A549 (cell line): Measurements from ENCODE around the gene ANKRD13D. TPM values are rescaled to one million over a fixed set of nuclear protein-coding genes. Genes with fewer than 3 reads are reported as not detected.

Experiments
- ATAC-seq, 2 experiments: fragments of 200-7000 bp in 1 of 2; fragments of >200 bp in 1 of 2; cut with Nextera tagmentation in 1 of 2; cut with Tn5 transposase in 1 of 2; 3 replicates each; pipeline versions ENCODE4 v1.8.0 to v1.9.1; 2018 to 2020; ENCODE audit warnings: mild to moderate bottlenecking in 1 of 2, moderate library complexity in 1 of 2
- CTCF ChIA-PET: fragments of 300-600 bp; sonication (Branson Sonifier 250); formaldehyde crosslinking; extraction: SDS; loops from one replicate; lab custom pipeline; 2021; ENCODE audit warnings: antibody characterized with exemption, inconsistent platforms; lab: Yijun Ruan, JAX
- POLR2A ChIA-PET: fragments of 350-600 bp; formaldehyde crosslinking; extraction: SDS; loops from one replicate; lab custom pipeline; 2021; ENCODE audit warnings: antibody characterized with exemption, inconsistent platforms; lab: Yijun Ruan, JAX
- DNase-seq, 2 experiments: peaks; one replicate each; pipeline versions ENCODE4 v3.0.0 to v3.0.0-alpha.2; 2011 to 2016; ENCODE audit warnings: low read depth in 1 of 2, low spot score in 1 of 2
- FAIRE-seq: peaks from 2 replicates; lab custom pipeline; 2011; peaks lifted over from hg19 to GRCh38; lab: Jason Lieb, UNC
- H3K27ac ChIP-seq, 2 experiments: fragments of >200 bp; sonication (Bioruptor Twin); formaldehyde crosslinking; 3 replicates each; pipeline ENCODE4 v1.5.1; 2016 to 2017
- H3K4me1 ChIP-seq: fragments of >200 bp; sonication (Bioruptor Twin); formaldehyde crosslinking; 3 replicates; pipeline ENCODE4 v1.6.1; 2016
- H3K4me2 ChIP-seq: fragments of >200 bp; sonication (Bioruptor Twin); formaldehyde crosslinking; 3 replicates; pipeline ENCODE4 v1.6.1; 2016
- H3K4me3 ChIP-seq: fragments of >200 bp; sonication (Bioruptor Twin); formaldehyde crosslinking; 3 replicates; pipeline ENCODE4 v1.5.1; 2016
- H3K9me3 ChIP-seq: fragments of >200 bp; sonication (Bioruptor Twin); formaldehyde crosslinking; 3 replicates; pipeline ENCODE4 v1.6.1; 2016
- CTCF ChIP-seq: fragments of >200 bp; sonication (Bioruptor Twin); formaldehyde crosslinking; IDR thresholded peaks from 3 replicates; pipeline ENCODE4 v1.5.1; 2016
- EHMT2 ChIP-seq: fragments of 200-600 bp; sonication (generic); IDR thresholded peaks from 2 replicates; pipeline ENCODE4 v1.6.1; 2016; ENCODE audit warnings: antibody characterized with exemption, low read depth, mild to moderate bottlenecking, moderate library complexity
- EP300 ChIP-seq, 2 experiments: fragments of >200 bp; sonication (Bioruptor Twin); formaldehyde crosslinking; IDR thresholded peaks; 2 replicates in 1 of 2; 3 replicates in 1 of 2; pipeline ENCODE4 v1.6.1; 2016 to 2017
- ESRRA ChIP-seq: fragments of 150-350 bp; IDR thresholded peaks from 2 replicates; pipeline ENCODE4 v1.6.1; 2014; ENCODE audit warnings: mild to moderate bottlenecking, low read length, borderline replicate concordance
- FOSB ChIP-seq: fragments of 250-450 bp; sonication (Bioruptor Pico); IDR thresholded peaks from 2 replicates; pipeline ENCODE4 v1.5.0; 2020; ENCODE audit warnings: mild to moderate bottlenecking, moderate library complexity
- HOXA7 ChIP-seq: fragments of 250-450 bp; sonication (Bioruptor Pico); IDR thresholded peaks from 2 replicates; pipeline ENCODE4 v1.5.0; 2020; ENCODE audit warnings: mild to moderate bottlenecking, moderate library complexity
- JUN ChIP-seq, 2 experiments: fragments of >200 bp; sonication (Bioruptor Twin); formaldehyde crosslinking; IDR thresholded peaks; 2 replicates in 1 of 2; 3 replicates in 1 of 2; pipeline ENCODE4 v1.6.1; 2016 to 2017
- MAFK ChIP-seq: fragments of 450-650 bp; IDR thresholded peaks from 2 replicates; pipeline ENCODE4 v1.6.1; 2014; ENCODE audit not compliant: partially characterized antibody
- MAX ChIP-seq: IDR thresholded peaks from 2 replicates; pipeline ENCODE4 v1.6.1; 2012
- MYC ChIP-seq: IDR thresholded peaks from 2 replicates; pipeline ENCODE4 v1.6.1; 2012; ENCODE audit warnings: mild to moderate bottlenecking, inconsistent platforms, low read length, improper control_type of control experiment, borderline replicate concordance
- NFE2L2 ChIP-seq: fragments of 150-350 bp; conservative IDR thresholded peaks from 2 replicates; pipeline ENCODE4 v1.6.1; 2014; ENCODE audit warnings: low read length
- NPAS2 ChIP-seq: fragments of 250-450 bp; sonication (Bioruptor Pico); IDR thresholded peaks from 2 replicates; pipeline ENCODE4 v1.8.0; 2022; ENCODE audit warnings: mild to moderate bottlenecking, moderate library complexity, borderline replicate concordance
- NR3C1 ChIP-seq: fragments of >200 bp; sonication (Bioruptor Twin); formaldehyde crosslinking; IDR thresholded peaks from 3 replicates; pipeline ENCODE4 v1.6.1; 2017
- PHF8 ChIP-seq: fragments of 200-600 bp; sonication (generic); IDR thresholded peaks from 2 replicates; pipeline ENCODE4 v1.6.1; 2016; ENCODE audit warnings: low read depth, mild to moderate bottlenecking, antibody characterized with exemption, moderate library complexity, borderline replicate concordance
- RCOR1 ChIP-seq: fragments of 150-350 bp; IDR thresholded peaks from 2 replicates; pipeline ENCODE4 v1.6.1; 2014; ENCODE audit warnings: antibody characterized with exemption, low read length, low read depth
- RFX5 ChIP-seq: fragments of 450-650 bp; IDR thresholded peaks from 2 replicates; pipeline ENCODE4 v1.7.1; 2014; ENCODE audit warnings: antibody characterized with exemption, mild to moderate bottlenecking, moderate library complexity
- RNF2 ChIP-seq: fragments of 200-600 bp; sonication (generic); IDR thresholded peaks from 2 replicates; pipeline ENCODE4 v1.6.1; 2016; ENCODE audit warnings: low read depth, mild to moderate bottlenecking, antibody characterized with exemption, moderate library complexity, borderline replicate concordance
- SREBF2 ChIP-seq: fragments of 450-650 bp; IDR thresholded peaks from 2 replicates; pipeline ENCODE4 v1.6.1; 2014; ENCODE audit warnings: mild to moderate bottlenecking, moderate library complexity
- TFCP2L1 ChIP-seq: fragments of 250-450 bp; sonication (Bioruptor Pico); IDR thresholded peaks from 2 replicates; pipeline ENCODE4 v1.5.0; 2021; ENCODE audit warnings: mild to moderate bottlenecking
- USF2 ChIP-seq: fragments of 450-650 bp; IDR thresholded peaks from 2 replicates; pipeline ENCODE4 v1.6.1; 2014; ENCODE audit warnings: antibody characterized with exemption
- ZC3H11A ChIP-seq: fragments of 450-650 bp; IDR thresholded peaks from 2 replicates; pipeline ENCODE4 v1.6.1; 2014; ENCODE audit warnings: antibody characterized with exemption, mild to moderate bottlenecking
- ZSCAN20 ChIP-seq: fragments of 250-450 bp; sonication (Bioruptor Pico); IDR thresholded peaks from 2 replicates; pipeline ENCODE4 v1.8.0; 2022; ENCODE audit warnings: mild to moderate bottlenecking, moderate library complexity
- WGBS: methylation state at CpG from one replicate; pipeline ENCODE4 v1.1.6; 2017; ENCODE audit errors: missing lambda C conversion rate; 5-methylcytosine and 5-hydroxymethylcytosine counted together
- polyA plus RNA-seq, 4 experiments: library from polyadenylated mRNA; depleted of rRNA in 3 of 4; stranded (reverse); fragments of >200 nt; fragmentation: RNase III in 1 of 4; extraction: RNeasy Plus Mini Kit Qiagen cat#74134 plus additional on column Dnase treatment in 1 of 4; gene quantifications; 2 replicates in 3 of 4; 3 replicates in 1 of 4; pipeline ENCODE4 v1.2.3, GENCODE V29; 2011 to 2017
- TF ChIP-seq, protein P1 (sequence below): fragments of >200 bp; sonication (Bioruptor Twin); formaldehyde crosslinking; IDR thresholded peaks from 3 replicates; pipeline ENCODE4 v1.6.1; 2016
- TF ChIP-seq, protein P2 (sequence below): IDR thresholded peaks from 2 replicates; pipeline ENCODE4 v1.6.1; 2012

Gene ANKRD13D
- polyA plus RNA-seq, 2 of the 4 experiments (the other 2 are of a cell fraction): 17.0 to 24.2 TPM

- TF ChIP-seq USF2: no peak
- no peak for TF ChIP-seq HOXA7
- TF ChIP-seq CTCF: no peak
Measured at GRCh38 chr11:67349036-67349435, 59.9 kb downstream of the ANKRD13D start (continued).

- Histone ChIP-seq H3K4me1 (peaks cover 83% of the 10 kb centered on the region), H3K9me3 (no peaks in the 10 kb centered on the region), H3K4me3 (no peak overlapping the region), H3K27ac (peak overlapping the region in 1 of 2 experiments; percentile 67; a peak in 3 of 6 replicates), H3K4me2 (peak overlapping the region; percentile 8; the same call in 1 of the 3 replicates)
- FAIRE-seq: no peak
- ChIA-PET POLR2A (interaction anchor here (0.8 to 1.6 kb wide), 3 partner anchors 25 to 79 kb away, joined by 3 to 10 read pairs (median 3); partner anchors contain the start of genes CLCF1, RAD9A and RPS6KB2), CTCF (interaction anchor here (0.5 to 20.0 kb wide), 8 partner anchors 10 to 307 kb away, joined by 3 to 1913 read pairs (median 4); partner anchors contain the start of genes CLCF1, PPP1CA, RAD9A and TBC1D10C)
- peak in 1 of 2 experiments; percentile 26; a peak in 2 of 5 replicates for TF ChIP-seq JUN (IDR thresholded peaks at IDR 0.05)
- TF ChIP-seq SREBF2: no peak
- TF ChIP-seq, protein P1, sequence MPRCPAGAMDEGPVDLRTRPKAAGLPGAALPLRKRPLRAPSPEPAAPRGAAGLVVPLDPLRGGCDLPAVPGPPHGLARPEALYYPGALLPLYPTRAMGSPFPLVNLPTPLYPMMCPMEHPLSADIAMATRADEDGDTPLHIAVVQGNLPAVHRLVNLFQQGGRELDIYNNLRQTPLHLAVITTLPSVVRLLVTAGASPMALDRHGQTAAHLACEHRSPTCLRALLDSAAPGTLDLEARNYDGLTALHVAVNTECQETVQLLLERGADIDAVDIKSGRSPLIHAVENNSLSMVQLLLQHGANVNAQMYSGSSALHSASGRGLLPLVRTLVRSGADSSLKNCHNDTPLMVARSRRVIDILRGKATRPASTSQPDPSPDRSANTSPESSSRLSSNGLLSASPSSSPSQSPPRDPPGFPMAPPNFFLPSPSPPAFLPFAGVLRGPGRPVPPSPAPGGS: no peak
- TF ChIP-seq ZSCAN20 (CRISPR knock-in tag): no peak
- DNase-seq: no peak
- WGBS: 96% methylated on average over 2 of the region's 2 CpGs
- ATAC-seq: no peak
Measured at GRCh38 chr11:67349457-67349856, 60.4 kb downstream of the ANKRD13D start.

GRCh38 chr11:67349928-67350465 is 60.9 kb downstream of the ANKRD13D start:
- Histone ChIP-seq H3K9me3 (no peaks in the 10 kb centered on the region), H3K4me2 (peak overlapping the region; percentile 9; the same call in 1 of the 3 replicates), H3K4me3 (no peak overlapping the region), H3K27ac (peak overlapping the region in 1 of 2 experiments; percentile 67; a peak in 3 of 6 replicates), H3K4me1 (peaks cover 84% of the 10 kb centered on the region)
- ChIA-PET POLR2A (interaction anchor here (1.1 to 8.3 kb wide), 3 partner anchors 11 to 24 kb away, joined by 8 to 172 read pairs (median 10); partner anchors contain the start of gene CLCF1), CTCF (interaction anchor here (1.8 to 20.0 kb wide), 11 partner anchors 12 to 139 kb away, joined by 3 to 1913 read pairs (median 7); partner anchors contain the start of genes CLCF1, PPP1CA, PTPRCAP and RAD9A)
- TF ChIP-seq JUN (IDR thresholded peaks at IDR 0.05) (0 out of 5 replicates have a peak, but pooled peaks of 1 of the 2 experiments have one; percentile 41), NFE2L2 (no peak)
- DNase-seq (no peak), ATAC-seq (no peak), FAIRE-seq (no peak)
- WGBS: 90% methylated on average over 4 of the region's 4 CpGs

DNA sequence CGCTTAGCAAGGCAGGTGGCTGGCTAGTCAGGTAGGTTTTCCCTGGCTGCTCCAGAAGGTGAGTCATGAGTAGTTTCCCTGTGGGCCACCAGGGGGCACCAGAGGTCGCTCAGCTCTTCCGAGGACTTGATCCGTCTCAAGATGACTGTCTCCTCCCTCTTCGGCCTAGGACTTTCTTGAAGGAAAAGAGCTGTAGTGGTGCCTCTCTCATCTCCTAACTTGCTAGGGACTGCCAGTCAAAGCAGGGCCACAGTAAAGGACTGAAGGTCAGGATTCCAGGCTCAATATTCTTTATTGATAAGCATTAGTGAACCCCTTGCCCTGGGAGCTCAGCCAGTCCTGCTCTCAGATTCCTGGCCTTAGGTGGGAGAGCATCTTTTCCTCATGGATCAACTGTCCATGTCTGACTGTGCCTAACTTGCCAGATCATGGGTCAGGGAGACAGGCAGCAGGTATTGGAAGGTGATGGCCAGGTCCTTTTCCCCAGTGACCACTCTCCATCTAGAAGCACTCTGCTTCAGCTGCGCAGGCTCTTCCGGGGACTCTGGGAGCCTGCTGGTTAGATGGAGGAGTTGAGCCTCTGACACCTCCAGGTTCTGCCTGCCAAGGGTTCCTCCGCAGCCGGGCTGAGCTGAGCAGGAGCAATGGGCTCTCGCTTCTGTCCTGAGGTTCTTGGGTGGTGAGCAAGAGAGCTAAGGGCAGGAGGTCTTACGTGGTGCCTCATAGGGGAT is 62.3 kb downstream of the ANKRD13D start:
- WGBS: 41% methylated on average over 9 of the region's 11 CpGs
- ATAC-seq (peak in 1 of 2 experiments; percentile 5; a peak in 3 of 6 replicates), DNase-seq (peak; percentile 86 to 89), FAIRE-seq (no peak)
- H3K27ac ChIP-seq: peak overlapping the region; percentile 93 to 98
- peak overlapping the region; percentile 69; the same call in 1 of the 3 replicates for H3K4me3 ChIP-seq
- peak overlapping the region; percentile 93 for H3K4me2 ChIP-seq
- POLR2A ChIA-PET: interaction anchor here (0.8 to 8.3 kb wide), 8 partner anchors 9 to 50 kb away, joined by 3 to 172 read pairs (median 4); partner anchors contain the start of genes CLCF1, PPP1CA and RAD9A
- H3K9me3 ChIP-seq: no peaks in the 10 kb centered on the region
- peaks cover 87% of the 10 kb centered on the region for H3K4me1 ChIP-seq
- CTCF ChIA-PET: interaction anchor here (0.6 to 20.0 kb wide), 35 partner anchors 8 to 307 kb away, joined by 3 to 1913 read pairs (median 4); partner anchors contain the start of genes CLCF1, PPP1CA, PTPRCAP and RAD9A
- TF ChIP-seq RFX5 (no peak), RNF2 (no peak), ZC3H11A (no peak), NPAS2 (CRISPR knock-in tag) (no peak), RCOR1 (no peak), NFE2L2 (no peak), MAX (no peak), NR3C1 (no peak), MYC (no peak), EHMT2 (no peak), ESRRA (no peak), JUN (IDR thresholded peaks at IDR 0.05) (peak in 1 of 2 experiments; percentile 16; a peak in 1 of 5 replicates), TFCP2L1 (no peak), MAFK (no peak), EP300 (IDR thresholded peaks at IDR 0.05) (no peak), FOSB (no peak), PHF8 (no peak)
- TF ChIP-seq, protein P2, sequence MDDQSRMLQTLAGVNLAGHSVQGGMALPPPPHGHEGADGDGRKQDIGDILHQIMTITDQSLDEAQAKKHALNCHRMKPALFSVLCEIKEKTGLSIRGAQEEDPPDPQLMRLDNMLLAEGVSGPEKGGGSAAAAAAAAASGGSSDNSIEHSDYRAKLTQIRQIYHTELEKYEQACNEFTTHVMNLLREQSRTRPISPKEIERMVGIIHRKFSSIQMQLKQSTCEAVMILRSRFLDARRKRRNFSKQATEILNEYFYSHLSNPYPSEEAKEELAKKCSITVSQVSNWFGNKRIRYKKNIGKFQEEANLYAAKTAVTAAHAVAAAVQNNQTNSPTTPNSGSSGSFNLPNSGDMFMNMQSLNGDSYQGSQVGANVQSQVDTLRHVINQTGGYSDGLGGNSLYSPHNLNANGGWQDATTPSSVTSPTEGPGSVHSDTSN: no peak
